GM12878 (cell line): ENCODE measurements around the gene PLEKHG4B. TPM values are rescaled to one million over a fixed set of nuclear protein-coding genes. Genes with fewer than 3 reads are reported as not detected.

Experiments used
- ATAC-seq: fragments of 200-7000 bp; cut with Tn5 transposase; 3 replicates; pipeline ENCODE4 v1.9.1; 2020; ENCODE audit warnings: mild to moderate bottlenecking, moderate library complexity
- BruUV-seq: library from RNA; stranded (reverse); fragments of 400-500 nt; replicated peaks from 2 replicates; lab custom pipeline; 2021; lab: Mats Ljungman, UMichigan
- CTCF ChIA-PET: fragments of 300-600 bp; sonication (Branson Sonifier 250); formaldehyde crosslinking; extraction: SDS; loops from one replicate; lab custom pipeline; 2021; ENCODE audit warnings: inconsistent platforms; lab: Yijun Ruan, JAX
- POLR2A ChIA-PET: fragments of 350-600 bp; formaldehyde crosslinking; extraction: SDS; loops from one replicate; lab custom pipeline; 2021; ENCODE audit warnings: inconsistent platforms; lab: Charles Lee
- RAD21 ChIA-PET: fragments of 300-600 bp; sonication (Branson Sonifier 250); formaldehyde crosslinking; loops from one replicate; lab custom pipeline; 2023; ENCODE audit warnings: antibody characterized with exemption; ENCODE audit not compliant: unreplicated experiment; lab: Charles Lee
- SMC1A ChIA-PET: fragments of 300-600 bp; sonication (Branson Sonifier 250); formaldehyde crosslinking; loops from one replicate; lab custom pipeline; 2023; ENCODE audit not compliant: unreplicated experiment, uncharacterized antibody; lab: Charles Lee
- DNase-seq: peaks from one replicate; pipeline ENCODE4 v3.0.0-alpha.2; 2011; ENCODE audit warnings: low read depth, low spot score
- FAIRE-seq: peaks from 3 replicates; lab custom pipeline; 2011; peaks lifted over from hg19 to GRCh38; lab: Jason Lieb, UNC
- H2AFZ ChIP-seq: 2 replicates; pipeline ENCODE4 v1.6.0; 2011; ENCODE audit warnings: low read depth, low read length, control low read depth; ENCODE audit not compliant: control insufficient read depth
- H3K27ac ChIP-seq: 2 replicates; pipeline ENCODE4 v1.5.1; 2011; ENCODE audit warnings: control low read depth; ENCODE audit not compliant: control insufficient read depth, insufficient read depth
- H3K27me3 ChIP-seq, 2 experiments: replicated peaks in 1 of 2; 2 replicates each; pipeline versions ENCODE4 v1.6.0 to v1.6.1; 2011; ENCODE audit warnings: low read length in 1 of 2; ENCODE audit not compliant: control insufficient read depth in 2 of 2, insufficient read depth in 2 of 2
- H3K36me3 ChIP-seq, 2 experiments: 2 replicates each; pipeline ENCODE4 v1.5.1; 2011; ENCODE audit warnings: low read length in 1 of 2; ENCODE audit not compliant: control insufficient read depth in 2 of 2, insufficient read depth in 2 of 2
- H3K4me1 ChIP-seq: 2 replicates; pipeline ENCODE4 v1.6.1; 2011; ENCODE audit warnings: mild to moderate bottlenecking, low read length, moderate library complexity, mixed read lengths; ENCODE audit not compliant: control insufficient read depth, insufficient read depth
- H3K4me2 ChIP-seq: 2 replicates; pipeline ENCODE4 v1.6.0; 2011; ENCODE audit warnings: control low read depth; ENCODE audit not compliant: control insufficient read depth, insufficient read depth
- H3K4me3 ChIP-seq: fragments of 200-600 bp; sonication (generic); 2 replicates; pipeline ENCODE4 v1.5.1; 2016
- H3K79me2 ChIP-seq: 2 replicates; pipeline ENCODE4 v1.6.0; 2011; ENCODE audit warnings: low read length; ENCODE audit not compliant: control insufficient read depth, insufficient read depth
- H3K9ac ChIP-seq: 2 replicates; pipeline ENCODE4 v1.8.0; 2011; ENCODE audit warnings: low read length, control low read depth, mixed read lengths; ENCODE audit not compliant: control insufficient read depth, insufficient read depth
- H3K9me3 ChIP-seq: replicated peaks from 3 replicates; pipeline ENCODE4 v1.5.1; 2011; ENCODE audit warnings: mild to moderate bottlenecking, low read length; ENCODE audit not compliant: control insufficient read depth, insufficient read depth
- H4K20me1 ChIP-seq: 2 replicates; pipeline ENCODE4 v1.6.0; 2011; ENCODE audit not compliant: control insufficient read depth, insufficient read depth
- CBFB ChIP-seq: IDR thresholded peaks from 2 replicates; pipeline ENCODE4 v1.6.1; 2016; ENCODE audit warnings: antibody characterized with exemption, low read depth
- CBX5 ChIP-seq: sonication (generic); IDR thresholded peaks from 2 replicates; pipeline ENCODE4 v1.6.1; 2016; ENCODE audit warnings: low read depth, moderate library complexity, mild to moderate bottlenecking, inconsistent platforms
- EED ChIP-seq: sonication (generic); IDR thresholded peaks from 2 replicates; pipeline ENCODE4 v1.6.1; 2016; ENCODE audit warnings: antibody characterized with exemption, low read depth
- FOS ChIP-seq: IDR thresholded peaks from 3 replicates; pipeline ENCODE4 v1.6.1; 2011; ENCODE audit warnings: borderline replicate concordance; ENCODE audit not compliant: insufficient read length; ENCODE audit errors: extremely low read depth
- IRF4 ChIP-seq: IDR thresholded peaks from 2 replicates; pipeline ENCODE4 v1.6.1; 2011; ENCODE audit warnings: low read depth, low read length
- RELA ChIP-seq: fragments of 450-650 bp; IDR thresholded peaks from 2 replicates; pipeline ENCODE4 v1.8.0; 2014; ENCODE audit warnings: borderline replicate concordance; ENCODE audit not compliant: partially characterized antibody
- TCF3 ChIP-seq: IDR thresholded peaks from 2 replicates; pipeline ENCODE4 v1.6.1; 2012; ENCODE audit warnings: low read depth, mild to moderate bottlenecking, low read length, borderline replicate concordance; ENCODE audit not compliant: insufficient read depth
- ZNF622 ChIP-seq: fragments of 450-650 bp; IDR thresholded peaks from 2 replicates; pipeline ENCODE4 v1.6.1; 2017; ENCODE audit warnings: mild to moderate bottlenecking, inconsistent platforms
- WGBS: methylation state at CpG from one replicate; pipeline ENCODE4 v1.1.6; 2016; ENCODE audit warnings: low lambda C conversion rate; ENCODE audit not compliant: insufficient replicate concordance, insufficient coverage; ENCODE audit errors: missing lambda C conversion rate; 5-methylcytosine and 5-hydroxymethylcytosine counted together
- in situ Hi-C: fragments of 300-500 bp; cut with MboI; formaldehyde crosslinking; loops from 9 replicates; pipeline ENCODE4 v1.14.3; 2018; ENCODE audit warnings: mixed read lengths
- intact Hi-C: fragments of 100-400 bp; cut with micrococcal nuclease; formaldehyde crosslinking; loops from one replicate; pipeline ENCODE4 v1.14.2; 2022; ENCODE audit not compliant: unreplicated experiment
- polyA plus RNA-seq, 11 experiments: library from polyadenylated mRNA; depleted of rRNA in 4 of 11; unstranded in 6 of 11; stranded (reverse) in 5 of 11; fragments of >200 nt; fragmentation: Nextera tagmentation in 4 of 11; fragmentation: Illumina TruSeq in 1 of 11; extraction: Ambion mirVana in 4 of 11; extraction: Trizol in 1 of 11; gene quantifications; 1 replicate in 1 of 11; 2 replicates in 10 of 11; pipeline versions ENCODE4 v1.2.1 to v1.2.3, GENCODE V29; 2011 to 2016; ENCODE audit warnings: inconsistent platforms in 2 of 11, missing spikeins in 2 of 11, low read depth in 1 of 11
- total RNA-seq, 4 experiments: library from RNA; depleted of rRNA in 3 of 4; stranded (reverse); fragments of >200 nt in 3 of 4; fragmentation: Illumina TruSeq in 1 of 4; extraction: Trizol in 1 of 4; gene quantifications; 2 replicates each; pipeline versions ENCODE4 v1.2.1 to v1.2.3, GENCODE V29; 2013 to 2021
- TF ChIP-seq, protein P1 (sequence below): fragments of 450-650 bp; IDR thresholded peaks from 2 replicates; pipeline ENCODE4 v1.6.1; 2016; ENCODE audit warnings: mild to moderate bottlenecking

The PLEKHG4B gene
- total and polyA plus RNA-seq, 10 of the 15 experiments (the other 5 are each of a cell fraction or from before 2014, with no cell fraction given) = under 0.01 to 0.05 (median 0.01) TPM; not detected in 6

DNA sequence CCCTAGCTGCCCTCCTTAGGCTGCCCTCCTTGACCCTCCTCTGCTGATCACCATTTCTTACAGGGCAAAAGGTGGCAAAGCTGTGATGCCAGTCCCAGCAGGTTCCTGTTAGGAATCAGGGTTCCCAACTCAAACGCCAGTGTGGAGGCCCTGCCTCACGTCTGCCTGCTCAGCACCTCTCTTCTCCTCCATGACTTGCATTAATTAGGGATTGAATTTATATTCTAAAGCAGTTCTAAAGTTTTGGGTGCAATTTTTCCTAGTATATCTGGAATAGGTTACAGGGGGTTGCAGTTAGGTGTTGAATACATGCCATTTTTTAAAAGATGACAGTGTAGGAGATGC lies 13.2 kb upstream of the PLEKHG4B start:
- H3K4me3 ChIP-seq = no peak overlapping the region
- no peak overlapping the region for H3K27ac ChIP-seq
- BruUV-seq = no TSS peak
- no peak for FAIRE-seq
- ATAC-seq = no peak
- no peaks in the 10 kb centered on the region for H4K20me1 ChIP-seq
- H3K27me3 ChIP-seq = peaks cover 0 to 2% of the 10 kb centered on the region in 2 experiments; a peak in 1 of 4 replicates
- 6% methylated on average over 2 of the region's 2 CpGs for WGBS
- H2AFZ ChIP-seq = no peak overlapping the region
- in situ Hi-C loops (no loop called here), intact Hi-C loops (no loop called here)
- no peak overlapping the region for H3K4me2 ChIP-seq
- H3K79me2 ChIP-seq = no peaks in the 10 kb centered on the region
- POLR2A ChIA-PET = no interaction called here
- no peaks in the 10 kb centered on the region for H3K4me1 ChIP-seq
- H3K9ac ChIP-seq = no peak overlapping the region
- no peaks in the 10 kb centered on the region for H3K9me3 ChIP-seq
- SMC1A ChIA-PET = no interaction called here
- no peaks in the 10 kb centered on the region for H3K36me3 ChIP-seq
- RAD21 ChIA-PET = no interaction called here
- CTCF ChIA-PET = no interaction called here
- TF ChIP-seq TCF3 (no peak), EED (no peak), CBX5 (no peak), FOS (no peak), IRF4 (no peak), ZNF622 (no peak), CBFB (no peak), RELA (no peak)
- TF ChIP-seq, protein P1, sequence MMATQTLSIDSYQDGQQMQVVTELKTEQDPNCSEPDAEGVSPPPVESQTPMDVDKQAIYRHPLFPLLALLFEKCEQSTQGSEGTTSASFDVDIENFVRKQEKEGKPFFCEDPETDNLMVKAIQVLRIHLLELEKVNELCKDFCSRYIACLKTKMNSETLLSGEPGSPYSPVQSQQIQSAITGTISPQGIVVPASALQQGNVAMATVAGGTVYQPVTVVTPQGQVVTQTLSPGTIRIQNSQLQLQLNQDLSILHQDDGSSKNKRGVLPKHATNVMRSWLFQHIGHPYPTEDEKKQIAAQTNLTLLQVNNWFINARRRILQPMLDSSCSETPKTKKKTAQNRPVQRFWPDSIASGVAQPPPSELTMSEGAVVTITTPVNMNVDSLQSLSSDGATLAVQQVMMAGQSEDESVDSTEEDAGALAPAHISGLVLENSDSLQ = no peak
- no peak for DNase-seq
